ENCODE measurements around the gene ISOC2. TPM values are rescaled to one million over a fixed set of nuclear protein-coding genes. Genes with fewer than 3 reads are reported as not detected.
A peak's percentile ranks its signal among the peaks of the same experiment; 100 is the strongest.

Gene ISOC2
- total and polyA plus RNA-seq, 9 of the 15 experiments (the other 6 are each of a cell fraction or from before 2014, with no cell fraction given): 1.2 to 229 (median 58.3) TPM

DNA sequence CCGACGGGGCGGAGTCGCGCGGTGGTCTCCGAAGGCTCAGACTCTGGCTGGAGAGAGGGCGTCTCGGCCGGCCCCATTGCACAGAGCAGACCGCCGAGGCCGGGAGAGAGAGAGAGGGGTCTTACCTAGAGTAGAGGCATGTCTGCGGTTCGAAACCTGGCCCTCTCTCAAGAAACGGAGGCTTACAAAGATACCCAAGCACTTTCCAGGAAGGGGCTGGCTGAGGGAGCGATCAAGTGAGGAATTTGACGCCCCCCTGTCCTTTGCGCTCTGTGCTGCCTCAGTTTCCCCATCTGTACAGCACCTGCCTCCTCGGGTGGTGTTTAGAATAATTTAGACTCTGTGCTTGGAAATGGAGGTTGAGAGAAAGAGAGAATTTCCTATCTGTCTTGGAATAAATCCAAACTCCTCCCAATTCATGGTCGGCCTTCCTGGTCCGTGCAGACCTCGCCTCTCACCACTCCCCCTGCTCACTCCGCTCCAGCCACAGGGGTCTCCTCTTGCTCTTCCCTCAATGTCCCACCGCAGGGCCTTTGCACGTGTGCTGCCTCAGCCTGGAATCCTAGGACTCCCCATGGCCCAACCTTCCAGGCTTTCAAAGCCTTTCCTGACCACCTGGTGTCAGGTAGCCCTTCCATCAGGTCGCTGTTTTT is 658 bp upstream of the ISOC2 start (continued):
- TF ChIP-seq KDM5B (IDR thresholded peaks at IDR 0.05; ENCODE audit: insufficient replicate concordance, low read depth, low read length) (peak; percentile 50), CREB1 (IDR thresholded peaks at IDR 0.05) (peak; percentile 9; the same call in 1 of the 2 replicates), CREB1 (CRISPR knock-in tag; IDR thresholded peaks at IDR 0.05) (peak; percentile 61; the same call in 1 of the 2 replicates), ATF1 (CRISPR knock-in tag; IDR thresholded peaks at IDR 0.05) (no peak), ATF1 (tag; IDR thresholded peaks at IDR 0.05) (0 out of 2 replicates have a peak, but pooled peaks have one; percentile 62), HDGF (IDR thresholded peaks at IDR 0.05) (0 out of 2 replicates have a peak, but pooled peaks have one; percentile 33), ZNF766 (CRISPR knock-in tag; conservative IDR thresholded peaks at IDR 0.05) (0 out of 2 replicates have a peak, but pooled peaks have one; percentile 40), MYC (IDR thresholded peaks at IDR 0.05; ENCODE audit: low read depth, low read length) (peak; percentile 36; the same call in 1 of the 2 replicates), MYC (CRISPR knock-in tag; IDR thresholded peaks at IDR 0.05; ENCODE audit: borderline replicate concordance, low read depth) (0 out of 2 replicates have a peak, but pooled peaks have one; percentile 28), BRCA1 (IDR thresholded peaks at IDR 0.05) (no peak), BRCA1 (CRISPR knock-in tag; IDR thresholded peaks at IDR 0.05) (no peak), CBFB (CRISPR knock-in tag; IDR thresholded peaks at IDR 0.05) (0 out of 2 replicates have a peak, but pooled peaks have one; percentile 70), RBM14 (IDR thresholded peaks at IDR 0.05; ENCODE audit: borderline replicate concordance, insufficient read depth, low read depth, low read length) (no peak), ZNF316 (IDR thresholded peaks at IDR 0.05) (peak; percentile 1; the same call in 1 of the 2 replicates), ZNF589 (CRISPR knock-in tag; IDR thresholded peaks at IDR 0.05; ENCODE audit: low read depth) (0 out of 2 replicates have a peak, but pooled peaks have one; percentile 30), NRF1 (conservative IDR thresholded peaks at IDR 0.05 in 1 of 2, IDR thresholded peaks at IDR 0.05 in 1 of 2) (peak; percentile 59 to 66), ARNT (IDR thresholded peaks at IDR 0.05) (peak in 1 of 2 experiments; percentile 67; a peak in 1 of 4 replicates), SRSF9 (IDR thresholded peaks at IDR 0.05; ENCODE audit: borderline replicate concordance, low read depth, low read length) (no peak), BCOR (IDR thresholded peaks at IDR 0.05) (peak; percentile 81; the same call in 1 of the 2 replicates)
- TF ChIP-seq, protein P1, sequence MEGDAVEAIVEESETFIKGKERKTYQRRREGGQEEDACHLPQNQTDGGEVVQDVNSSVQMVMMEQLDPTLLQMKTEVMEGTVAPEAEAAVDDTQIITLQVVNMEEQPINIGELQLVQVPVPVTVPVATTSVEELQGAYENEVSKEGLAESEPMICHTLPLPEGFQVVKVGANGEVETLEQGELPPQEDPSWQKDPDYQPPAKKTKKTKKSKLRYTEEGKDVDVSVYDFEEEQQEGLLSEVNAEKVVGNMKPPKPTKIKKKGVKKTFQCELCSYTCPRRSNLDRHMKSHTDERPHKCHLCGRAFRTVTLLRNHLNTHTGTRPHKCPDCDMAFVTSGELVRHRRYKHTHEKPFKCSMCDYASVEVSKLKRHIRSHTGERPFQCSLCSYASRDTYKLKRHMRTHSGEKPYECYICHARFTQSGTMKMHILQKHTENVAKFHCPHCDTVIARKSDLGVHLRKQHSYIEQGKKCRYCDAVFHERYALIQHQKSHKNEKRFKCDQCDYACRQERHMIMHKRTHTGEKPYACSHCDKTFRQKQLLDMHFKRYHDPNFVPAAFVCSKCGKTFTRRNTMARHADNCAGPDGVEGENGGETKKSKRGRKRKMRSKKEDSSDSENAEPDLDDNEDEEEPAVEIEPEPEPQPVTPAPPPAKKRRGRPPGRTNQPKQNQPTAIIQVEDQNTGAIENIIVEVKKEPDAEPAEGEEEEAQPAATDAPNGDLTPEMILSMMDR (IDR thresholded peaks at IDR 0.05 in 2 of 3, conservative IDR thresholded peaks at IDR 0.05 in 1 of 3; ENCODE audit: insufficient read depth in 2 of 3, low read depth in 1 of 3, low read length in 3 of 3): peak in 1 of 3 experiments; percentile 20; a peak in 1 of 6 replicates
